ENCODE data around the gene VSTM4. TPM values are rescaled to one million over a fixed set of nuclear protein-coding genes. Genes with fewer than 3 reads are reported as not detected.

VSTM4 gene
- total RNA-seq, 1 donor from 2014 or later, result 1.0 TPM

GRCh38 chr10:49070701-49071100 lies 44.6 kb downstream of the VSTM4 start:
- no peak for DNase-seq

- DNase-seq, result no peak
Observed at GRCh38 chr10:49068672-49069217, 46.6 kb downstream of the VSTM4 start.

- no peak for DNase-seq
Observed at GRCh38 chr10:49068209-49068608, 47.1 kb downstream of the VSTM4 start.

- no peak for DNase-seq
Observed at GRCh38 chr10:49066944-49067730, 48.2 kb downstream of the VSTM4 start.

- DNase-seq, result no peak
Observed at GRCh38 chr10:49062229-49062628, 53.1 kb downstream of the VSTM4 start.

- no peak for DNase-seq
Observed at GRCh38 chr10:49061667-49062066, 53.7 kb downstream of the VSTM4 start.

GRCh38 chr10:49058463-49059255 lies 56.7 kb downstream of the VSTM4 start:
- no peak for DNase-seq

- DNase-seq, result no peak
Observed at GRCh38 chr10:49057231-49057880, 58.0 kb downstream of the VSTM4 start.

GRCh38 chr10:49056356-49056755 lies 59.0 kb downstream of the VSTM4 start:
- no peak for DNase-seq

GRCh38 chr10:49055221-49055849 lies 60.0 kb downstream of the VSTM4 start:
- no peak for DNase-seq

- no peak for DNase-seq
Observed at GRCh38 chr10:49054753-49055152, 60.6 kb downstream of the VSTM4 start.

GRCh38 chr10:49053998-49054692 lies 61.2 kb downstream of the VSTM4 start:
- no peak for DNase-seq

GRCh38 chr10:49053053-49053997 lies 62.0 kb downstream of the VSTM4 start:
- no peak for DNase-seq

- DNase-seq, result no peak
Observed at GRCh38 chr10:49052069-49052468, 63.3 kb downstream of the VSTM4 start.

- DNase-seq, result no peak
Observed at GRCh38 chr10:49050906-49051305, 64.4 kb downstream of the VSTM4 start.

GRCh38 chr10:49050366-49050765 lies 65.0 kb downstream of the VSTM4 start:
- DNase-seq, result no peak

- no peak for DNase-seq
Observed at GRCh38 chr10:49049660-49050059, 65.7 kb downstream of the VSTM4 start.

GRCh38 chr10:49047128-49047639 lies 68.1 kb downstream of the VSTM4 start:
- no peak for DNase-seq

- DNase-seq, result no peak
Observed at GRCh38 chr10:49044293-49045193, 70.8 kb downstream of the VSTM4 start.
